ENCODE measurements around the gene CFAP70. TPM values are rescaled to one million over a fixed set of nuclear protein-coding genes. Genes with fewer than 3 reads are reported as not detected.
A peak's percentile ranks its signal among the peaks of the same experiment; 100 is the strongest.
"Not testable (repeated sequence)": the region's sequence is repeated elsewhere in the genome, so short reads cannot be mapped to it uniquely, and the experiment has no call there.

Gene CFAP70
- total RNA-seq, 1 donor from 2014 or later, result 1.3 TPM

DNA sequence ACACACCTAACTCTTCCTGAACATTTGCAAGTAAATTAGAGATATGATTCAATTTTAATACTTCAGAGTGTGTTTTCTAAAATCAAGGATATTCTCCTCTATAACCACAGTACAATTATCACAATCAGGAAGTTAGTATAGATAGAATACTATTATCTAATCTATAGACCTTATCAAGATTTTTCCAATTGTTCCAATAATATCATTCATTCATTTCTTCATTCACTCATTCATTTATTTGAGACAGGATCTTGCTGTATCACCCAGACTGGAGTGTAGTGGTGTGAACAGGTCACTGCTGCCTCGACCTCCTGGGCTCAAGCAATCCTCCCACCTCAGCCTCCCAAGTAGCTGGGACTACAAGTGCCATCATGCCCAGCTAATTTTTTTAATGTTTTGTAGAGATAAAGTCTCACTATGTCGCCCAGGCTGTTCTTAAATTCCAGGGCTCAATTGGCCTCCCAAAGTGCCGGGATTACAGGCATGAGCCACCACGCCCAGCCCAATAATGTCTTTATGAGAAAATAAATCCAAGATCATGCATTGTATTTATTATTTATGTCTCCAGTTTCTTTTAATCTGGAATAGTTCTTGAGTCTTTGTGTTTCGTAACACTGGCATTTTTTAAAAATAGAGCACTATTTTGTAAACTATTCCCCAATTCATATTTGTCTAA, 95.6 kb downstream of the CFAP70 start:
- H3K27ac Mint-ChIP-seq (ENCODE audit: unreplicated experiment), result no peak overlapping the region
- H3K36me3 Mint-ChIP-seq (ENCODE audit: unreplicated experiment), result peaks cover 4% of the 10 kb centered on the region
- H3K4me3 Mint-ChIP-seq (ENCODE audit: unreplicated experiment), result no peak overlapping the region
- TF ChIP-seq CTCF (IDR thresholded peaks at IDR 0.05; ENCODE audit: partially characterized antibody, unreplicated experiment), result no peak
- no peaks in the 10 kb centered on the region for H3K27me3 Mint-ChIP-seq (ENCODE audit: unreplicated experiment)
- no peaks in the 10 kb centered on the region for H3K4me1 Mint-ChIP-seq (ENCODE audit: low read depth, unreplicated experiment)
- H3K9me3 Mint-ChIP-seq (ENCODE audit: unreplicated experiment), result no peaks in the 10 kb centered on the region
- no peak for DNase-seq

DNA sequence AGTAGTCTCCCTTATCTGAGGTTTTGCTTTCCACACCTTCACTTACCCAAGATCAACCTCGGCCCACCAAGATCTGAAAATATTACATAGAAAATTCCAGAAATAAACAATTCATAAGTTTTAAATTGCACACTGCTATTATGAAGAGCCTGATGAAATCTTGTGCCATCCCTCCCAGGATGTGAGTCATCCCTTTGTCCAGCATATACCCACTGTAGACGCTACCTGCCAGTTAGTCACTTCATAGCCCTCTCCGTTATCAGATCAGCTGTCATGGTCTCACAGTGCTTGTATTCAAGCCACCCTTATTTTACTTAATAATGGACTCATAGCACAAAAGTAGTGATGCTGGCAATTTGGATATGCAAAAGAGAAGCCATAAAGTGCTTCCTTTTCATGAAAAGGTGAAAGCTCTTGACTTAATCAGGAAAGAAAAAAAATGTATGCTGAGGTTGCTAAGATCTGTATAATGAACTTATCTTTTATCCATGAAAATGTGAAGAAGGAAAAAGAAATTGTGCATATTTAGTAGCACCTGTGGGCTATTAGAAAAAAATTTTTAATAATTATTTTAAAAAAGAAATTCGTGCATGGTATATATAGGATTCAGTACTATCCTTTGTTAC, 96.4 kb downstream of the CFAP70 start:
- Mint-ChIP-seq H3K36me3 (ENCODE audit: unreplicated experiment) (peaks cover 4% of the 10 kb centered on the region), H3K27ac (ENCODE audit: unreplicated experiment) (no peak overlapping the region), H3K9me3 (ENCODE audit: unreplicated experiment) (no peaks in the 10 kb centered on the region), H3K4me3 (ENCODE audit: unreplicated experiment) (no peak overlapping the region), H3K4me1 (ENCODE audit: low read depth, unreplicated experiment) (no peaks in the 10 kb centered on the region), H3K27me3 (ENCODE audit: unreplicated experiment) (no peaks in the 10 kb centered on the region)
- no peak for TF ChIP-seq CTCF (IDR thresholded peaks at IDR 0.05; ENCODE audit: partially characterized antibody, unreplicated experiment)
- no peak for DNase-seq

- TF ChIP-seq CTCF (IDR thresholded peaks at IDR 0.05; ENCODE audit: partially characterized antibody, unreplicated experiment), result no peak
- Mint-ChIP-seq H3K4me1 (ENCODE audit: low read depth, unreplicated experiment) (no peaks in the 10 kb centered on the region), H3K36me3 (ENCODE audit: unreplicated experiment) (peaks cover 4% of the 10 kb centered on the region), H3K4me3 (ENCODE audit: unreplicated experiment) (no peak overlapping the region), H3K9me3 (ENCODE audit: unreplicated experiment) (no peaks in the 10 kb centered on the region), H3K27me3 (ENCODE audit: unreplicated experiment) (peaks cover 1% of the 10 kb centered on the region), H3K27ac (ENCODE audit: unreplicated experiment) (no peak overlapping the region)
- no peak for DNase-seq
Measured at GRCh38 chr10:73261362-73261995, 97.2 kb downstream of the CFAP70 start.

DNA sequence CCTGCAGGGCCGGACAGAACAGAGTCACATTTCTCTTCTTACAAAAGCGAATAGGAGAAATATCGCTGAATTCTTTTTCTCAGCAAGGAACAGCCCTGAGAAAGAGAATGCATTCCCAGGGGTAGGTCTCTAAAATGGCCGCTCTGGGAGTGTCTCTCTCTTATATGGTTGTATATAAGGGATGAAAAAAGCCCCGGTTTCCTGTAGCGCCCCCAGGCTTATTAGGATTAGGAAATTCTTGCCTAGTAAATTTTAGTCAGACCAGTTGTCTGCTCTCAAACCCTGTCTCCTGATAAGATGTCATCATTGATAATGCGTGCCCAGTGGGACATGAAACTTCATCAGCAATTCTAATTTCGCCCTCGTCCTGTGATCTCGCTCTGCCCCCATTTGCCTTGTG, 100.1 kb downstream of the CFAP70 start:
- DNase-seq; H3K36me3 Mint-ChIP-seq (ENCODE audit: unreplicated experiment); H3K9me3 Mint-ChIP-seq (ENCODE audit: unreplicated experiment); H3K27ac Mint-ChIP-seq (ENCODE audit: unreplicated experiment); H3K27me3 Mint-ChIP-seq (ENCODE audit: unreplicated experiment); H3K4me1 Mint-ChIP-seq (ENCODE audit: low read depth, unreplicated experiment); H3K4me3 Mint-ChIP-seq (ENCODE audit: unreplicated experiment): not testable (repeated sequence)

DNA sequence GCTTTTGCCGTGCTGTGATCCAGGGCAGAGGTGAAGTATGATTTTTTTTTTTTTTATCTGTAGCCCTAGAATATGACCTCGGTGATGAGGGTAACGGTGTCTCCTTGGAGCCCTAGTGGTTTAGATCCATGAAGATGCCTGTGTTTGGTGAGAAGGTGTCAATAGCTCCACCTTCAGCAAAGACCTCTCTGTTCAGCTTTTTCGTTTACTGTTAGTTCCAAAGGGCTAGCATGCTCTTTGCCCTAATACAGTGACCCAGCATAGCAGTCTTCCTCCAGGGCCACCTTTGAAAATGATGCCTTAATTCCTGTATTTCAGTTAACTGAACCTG, 105.5 kb downstream of the CFAP70 start:
- Mint-ChIP-seq H3K27me3 (ENCODE audit: unreplicated experiment) (peaks cover 9% of the 10 kb centered on the region), H3K4me3 (ENCODE audit: unreplicated experiment) (peak overlapping the region; percentile 95), H3K27ac (ENCODE audit: unreplicated experiment) (peak overlapping the region; percentile 94), H3K9me3 (ENCODE audit: unreplicated experiment) (peaks cover 7% of the 10 kb centered on the region), H3K4me1 (ENCODE audit: low read depth, unreplicated experiment) (peaks cover 5% of the 10 kb centered on the region), H3K36me3 (ENCODE audit: unreplicated experiment) (peaks cover under 1% of the 10 kb centered on the region)
- no peak for DNase-seq
- TF ChIP-seq CTCF (IDR thresholded peaks at IDR 0.05; ENCODE audit: partially characterized antibody, unreplicated experiment), result no peak
